DMS79 treated with DMSO at 0.1 percent for 48 hours (cell line): ENCODE results near the gene TAF6L.
A peak's percentile ranks its signal among the peaks of the same experiment; 100 is the strongest.
"Not testable (repeated sequence)": the region's sequence is repeated elsewhere in the genome, so short reads cannot be mapped to it uniquely, and the experiment has no call there.

ENCODE experiments used
- DNase-seq: peaks from one replicate; lab custom pipeline; 2025; lab: John Stamatoyannopoulos, UW

TAF6L gene, protein sequence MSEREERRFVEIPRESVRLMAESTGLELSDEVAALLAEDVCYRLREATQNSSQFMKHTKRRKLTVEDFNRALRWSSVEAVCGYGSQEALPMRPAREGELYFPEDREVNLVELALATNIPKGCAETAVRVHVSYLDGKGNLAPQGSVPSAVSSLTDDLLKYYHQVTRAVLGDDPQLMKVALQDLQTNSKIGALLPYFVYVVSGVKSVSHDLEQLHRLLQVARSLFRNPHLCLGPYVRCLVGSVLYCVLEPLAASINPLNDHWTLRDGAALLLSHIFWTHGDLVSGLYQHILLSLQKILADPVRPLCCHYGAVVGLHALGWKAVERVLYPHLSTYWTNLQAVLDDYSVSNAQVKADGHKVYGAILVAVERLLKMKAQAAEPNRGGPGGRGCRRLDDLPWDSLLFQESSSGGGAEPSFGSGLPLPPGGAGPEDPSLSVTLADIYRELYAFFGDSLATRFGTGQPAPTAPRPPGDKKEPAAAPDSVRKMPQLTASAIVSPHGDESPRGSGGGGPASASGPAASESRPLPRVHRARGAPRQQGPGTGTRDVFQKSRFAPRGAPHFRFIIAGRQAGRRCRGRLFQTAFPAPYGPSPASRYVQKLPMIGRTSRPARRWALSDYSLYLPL

DNA sequence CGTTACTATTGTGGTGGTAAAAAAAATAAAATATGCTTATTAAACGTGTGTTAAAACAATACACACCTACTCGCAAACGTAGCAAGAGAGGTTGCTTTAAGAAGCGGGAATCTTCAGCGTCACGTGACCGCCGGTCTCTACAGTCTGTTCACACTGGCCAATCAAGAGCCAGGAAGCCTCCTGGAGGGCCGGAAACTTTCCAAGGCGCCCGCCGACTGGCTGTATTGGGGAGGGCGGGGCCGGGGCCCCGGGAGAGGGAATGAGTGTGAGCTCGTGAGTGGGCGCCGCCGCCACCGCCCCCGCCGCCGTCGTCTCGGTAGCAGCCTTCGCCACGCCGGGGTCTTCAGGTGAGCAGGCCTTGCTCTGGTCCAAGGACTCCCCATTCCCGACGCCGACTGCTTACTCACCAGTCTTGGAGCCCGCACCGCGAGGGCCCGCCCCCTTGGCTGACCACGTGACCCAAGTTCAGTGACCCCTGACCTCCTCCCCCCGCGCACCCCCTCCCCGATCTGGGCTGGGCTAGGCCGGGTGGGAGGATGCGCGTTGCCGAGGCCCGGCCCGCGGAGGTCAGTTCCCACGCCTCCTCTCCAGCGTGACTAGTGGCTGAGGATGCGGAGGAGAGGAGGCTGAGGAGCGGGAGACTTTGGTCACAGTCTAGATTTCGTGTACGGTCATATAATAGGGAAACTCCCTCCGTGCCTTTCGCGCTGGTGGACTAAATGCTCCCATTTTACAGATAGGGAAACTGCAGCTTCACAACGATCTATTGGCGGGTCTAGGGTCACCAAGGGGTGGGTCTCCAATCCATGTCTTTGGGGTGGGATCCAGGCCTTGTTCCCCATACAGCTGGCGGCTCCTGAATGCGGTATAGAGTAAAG lies at the start of gene TAF6L:
TAF6L (plus strand) TSS at position 253 of the 878 bp plus-strand sequence. CDS start 4,388 bp downstream, outside the sequence.
- peak; percentile 98 for DNase-seq

DNA sequence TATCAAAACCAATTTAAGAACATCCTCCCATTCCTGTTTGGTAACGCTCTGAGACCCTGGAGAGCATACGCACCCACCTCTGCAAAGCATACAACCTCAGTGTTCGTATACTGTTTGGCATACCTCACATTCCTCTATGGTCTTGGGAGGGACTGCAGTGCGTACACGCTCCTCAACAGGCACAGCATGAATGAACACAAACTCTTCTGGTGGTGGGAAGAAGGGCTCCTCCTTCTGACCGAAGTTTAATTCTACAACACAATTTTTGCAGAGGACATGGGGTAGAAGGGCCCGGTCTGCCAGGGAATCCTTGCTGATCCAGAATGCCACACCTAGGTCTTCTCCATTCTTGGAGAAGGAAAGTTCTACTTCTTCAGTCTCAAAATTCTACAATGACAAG lies 49.2 kb upstream of the TAF6L start:
- DNase-seq: no peak

DNA sequence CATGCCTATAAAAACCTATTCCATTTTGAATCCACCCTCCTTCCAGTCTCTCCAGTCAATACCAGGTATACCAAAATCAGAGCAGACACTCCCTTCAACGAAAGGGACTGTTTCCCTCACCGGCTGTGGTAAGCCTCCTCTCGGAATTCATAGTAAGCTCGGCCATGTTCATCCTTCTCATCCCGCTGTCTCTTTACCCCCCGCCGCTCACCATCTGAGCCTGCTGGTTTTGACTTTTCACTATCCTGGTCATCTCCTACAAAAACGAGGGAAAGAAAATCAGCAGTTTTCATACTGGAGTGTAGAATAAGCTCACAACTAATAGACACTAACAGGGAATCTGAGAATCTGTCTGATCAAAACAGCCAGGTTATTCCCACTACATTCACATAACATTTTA lies 47.0 kb upstream of the TAF6L start:
- no peak for DNase-seq

GRCh38 chr11:62725646-62726045 lies 45.5 kb upstream of the TAF6L start:
- no peak for DNase-seq

DNA sequence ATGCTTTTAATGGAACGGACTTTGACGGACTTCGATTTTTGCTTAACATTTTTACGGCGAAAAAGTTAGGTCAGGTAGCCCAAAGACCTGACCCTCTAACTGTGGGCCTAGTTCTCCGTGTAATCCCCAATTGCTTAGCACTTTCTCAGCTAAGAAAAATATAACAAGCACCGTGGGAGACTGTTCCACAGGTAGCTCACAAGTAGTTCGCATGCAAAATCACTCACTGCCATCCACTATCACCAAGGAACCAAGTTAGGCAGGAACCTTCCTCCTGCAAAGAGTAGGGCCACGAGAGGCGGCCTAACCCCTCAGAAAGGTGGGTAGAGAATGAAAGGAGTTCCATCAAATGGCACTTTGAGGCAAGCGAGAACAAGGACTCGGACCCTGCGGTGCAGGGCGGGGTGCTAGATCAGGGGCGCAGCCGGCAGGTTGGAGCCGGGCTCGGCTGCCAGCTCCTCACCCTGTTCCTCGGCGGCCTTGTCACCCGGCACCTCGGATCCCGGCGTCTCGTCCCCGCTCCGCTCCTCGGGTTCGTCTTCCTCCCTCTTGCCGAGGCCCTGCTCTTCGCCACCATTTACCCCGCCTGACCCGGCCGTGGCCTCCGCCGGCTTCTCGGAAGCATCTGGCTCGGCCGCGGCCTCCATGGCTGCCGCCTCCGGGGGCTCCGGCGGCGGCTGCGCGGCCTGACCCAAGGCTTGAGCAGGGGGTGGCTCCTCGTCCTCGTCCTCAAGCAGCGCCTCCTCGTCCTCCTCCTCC lies 44.9 kb upstream of the TAF6L start:
- DNase-seq: no peak

- no peak for DNase-seq
These were observed 44.4 kb upstream of the TAF6L start for GRCh38 chr11:62726915-62727164.

DNA sequence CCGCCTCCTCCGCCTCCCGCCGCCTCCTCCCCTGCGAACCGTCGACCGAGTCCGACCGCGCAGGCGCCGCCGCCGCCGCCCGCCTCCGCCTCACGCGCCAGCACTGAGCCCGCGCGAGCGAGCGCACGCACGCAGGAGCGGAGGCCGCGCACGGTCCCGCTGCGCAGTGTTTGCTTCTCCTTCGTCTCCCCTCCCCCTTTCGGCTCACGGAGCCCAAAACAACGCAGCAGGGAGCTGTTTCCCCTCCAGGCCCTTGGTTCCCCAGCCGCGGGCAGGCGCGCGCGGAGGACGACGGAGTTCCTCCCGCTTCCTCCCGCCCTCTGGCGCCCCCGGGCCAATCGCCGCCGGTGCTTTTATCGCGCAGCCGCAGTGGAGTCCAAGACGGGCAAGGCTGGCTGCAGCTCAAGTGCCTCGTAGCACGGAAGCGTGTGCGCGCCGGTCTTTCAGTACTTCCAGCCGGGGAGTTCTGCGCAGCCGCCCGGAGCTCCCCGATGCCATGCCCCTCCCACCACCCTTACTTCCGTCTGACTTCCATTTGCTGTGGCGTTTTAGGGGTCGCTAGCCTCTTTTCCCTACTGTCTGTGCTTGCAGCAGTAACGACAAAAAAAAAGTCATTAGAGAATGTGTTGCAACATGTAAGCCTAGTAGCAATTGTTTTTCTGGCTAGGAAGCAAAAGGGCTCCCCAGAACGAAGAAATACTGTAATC lies 43.9 kb upstream of the TAF6L start, which contains the start of gene HNRNPUL2:
HNRNPUL2 (minus strand) TSS at position 293 of the 707 bp plus-strand sequence. CDS start 301 bp downstream, outside the sequence.
- peak; percentile 98 for DNase-seq

DNA sequence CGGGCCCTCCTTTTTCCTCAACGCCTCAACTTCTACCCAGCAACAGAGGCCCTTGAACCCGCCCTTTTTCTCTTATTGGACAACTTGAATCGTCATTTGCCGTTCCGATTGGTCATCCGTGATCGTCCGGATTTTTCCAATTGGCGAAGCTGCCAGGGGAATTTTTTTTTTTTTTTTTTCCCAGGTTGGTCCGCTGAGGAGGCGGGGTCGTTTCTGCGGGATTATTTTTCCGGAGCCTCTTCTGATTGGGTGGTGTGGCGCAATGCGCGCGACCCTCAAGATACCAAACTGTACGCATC lies 43.4 kb upstream of the TAF6L start:
- peak; percentile 98 for DNase-seq

DNA sequence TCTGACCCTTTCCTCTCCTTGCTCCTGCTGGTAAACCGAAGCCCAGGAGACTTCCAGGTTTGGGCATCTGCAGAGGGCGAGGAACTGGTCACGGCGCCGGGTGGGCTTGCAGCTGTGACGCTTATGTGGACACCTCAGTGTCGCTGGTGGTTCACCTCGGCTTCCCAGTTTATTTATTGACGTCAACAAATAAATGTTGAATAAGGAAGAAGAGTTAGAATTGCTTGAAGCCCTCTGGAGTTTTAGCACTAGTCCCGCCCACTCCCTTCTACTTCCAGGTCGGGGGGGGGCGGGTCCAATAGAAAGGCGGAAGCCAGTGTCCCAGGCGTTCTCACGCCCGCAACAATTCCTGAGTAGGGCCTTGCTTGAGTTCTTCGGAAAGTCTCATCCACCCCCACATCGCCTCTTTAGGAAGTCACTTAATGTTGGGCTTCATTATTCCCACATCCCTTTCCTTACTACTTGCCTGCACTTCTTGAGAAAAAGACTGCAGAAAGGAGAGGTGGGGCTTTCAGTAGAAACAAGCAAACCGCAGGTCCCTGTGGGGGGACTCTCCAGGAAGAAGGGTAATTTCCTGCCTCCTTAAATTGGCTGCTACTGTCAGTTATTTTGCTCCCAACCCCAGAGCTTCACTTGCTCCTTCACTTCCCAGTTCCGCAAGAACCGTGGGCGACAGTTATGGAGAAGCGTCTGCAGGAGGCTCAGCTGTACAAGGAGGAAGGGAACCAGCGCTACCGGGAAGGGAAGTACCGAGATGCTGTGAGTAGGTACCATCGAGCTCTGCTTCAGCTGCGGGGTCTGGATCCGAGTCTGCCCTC lies 42.8 kb upstream of the TAF6L start, which contains the start of gene TTC9C:
TTC9C (plus strand) TSS at position 316 of the 818 bp plus-strand sequence; CDS start at position 679, 363 bp downstream.
- peak; percentile 82 for DNase-seq

GRCh38 chr11:62730076-62730475 lies 41.1 kb upstream of the TAF6L start:
- not testable (repeated sequence) for DNase-seq

- no peak for DNase-seq
These were observed 38.4 kb upstream of the TAF6L start for GRCh38 chr11:62732830-62733229.

GRCh38 chr11:62737196-62737595 lies 34.0 kb upstream of the TAF6L start:
- DNase-seq: no peak

- DNase-seq: no peak
These were observed 23.6 kb upstream of the TAF6L start for GRCh38 chr11:62747475-62748160.

GRCh38 chr11:62749931-62750330 lies 21.3 kb upstream of the TAF6L start:
- not testable (repeated sequence) for DNase-seq

- no peak for DNase-seq
These were observed 18.9 kb upstream of the TAF6L start for GRCh38 chr11:62752177-62752785.

- no peak for DNase-seq
These were observed 18.0 kb upstream of the TAF6L start for GRCh38 chr11:62752994-62753735.

DNA sequence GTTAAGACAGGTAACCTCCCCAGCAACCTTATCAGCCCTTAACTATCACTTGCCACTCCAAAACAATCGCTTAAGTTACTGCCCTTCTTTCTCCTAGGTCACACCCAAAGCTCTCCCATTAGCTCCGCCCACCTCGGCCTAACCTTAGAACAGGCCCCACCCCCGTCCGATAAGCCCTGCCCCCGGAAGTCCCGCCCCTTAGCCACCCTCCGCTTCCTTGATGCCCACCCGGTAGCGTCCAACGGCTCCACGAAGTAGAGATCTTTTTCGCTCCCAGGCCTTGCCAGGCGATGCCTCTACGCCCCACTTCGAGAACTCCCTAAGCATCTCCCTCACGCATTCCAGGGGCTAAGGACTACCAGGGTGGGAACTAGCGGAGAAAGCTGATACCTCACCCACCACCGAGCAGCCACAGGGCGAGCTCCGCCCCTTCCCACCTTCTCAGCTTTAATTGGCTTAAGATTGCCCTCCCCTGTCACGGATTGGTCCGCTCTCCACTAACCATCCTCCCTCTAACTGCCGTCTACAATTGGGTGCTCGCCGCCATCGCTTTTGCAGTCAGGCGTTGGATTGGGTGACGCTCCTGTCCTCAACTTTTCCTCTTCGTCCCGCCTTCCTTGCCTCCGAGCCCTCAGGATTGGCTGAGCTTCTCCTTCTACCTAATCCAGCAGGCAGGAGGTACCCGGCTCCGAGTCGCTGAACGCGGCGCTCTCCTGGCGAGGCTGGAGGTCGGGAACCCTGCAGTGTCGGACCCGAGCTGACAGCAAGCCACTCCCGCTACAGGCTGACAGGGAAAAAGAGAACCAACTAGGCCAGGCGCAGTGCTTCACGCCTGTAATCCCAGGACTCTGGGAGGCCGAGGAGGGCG lies 17.2 kb upstream of the TAF6L start, which contains the start of gene ZBTB3:
ZBTB3 (minus strand) TSS at position 425 of the 868 bp plus-strand sequence. CDS start 496 bp downstream, outside the sequence.
- DNase-seq: peak; percentile 99
